Stimulated activated CD4-positive, alpha-beta T cell treated with anti-CD3 and anti-CD28 coated beads, Interleukin-2, amount 100 ng/mL, for 24 hours (primary cell): ENCODE data around the gene SMYD3.

Experiments used
- DNase-seq, 2 donors: peaks; one replicate each; pipeline ENCODE4 v3.0.0-alpha.2; 2020

The SMYD3 gene

GRCh38 chr1:246200738-246201137 lies 306.3 kb downstream of the SMYD3 start:
- DNase-seq = no peak

DNA sequence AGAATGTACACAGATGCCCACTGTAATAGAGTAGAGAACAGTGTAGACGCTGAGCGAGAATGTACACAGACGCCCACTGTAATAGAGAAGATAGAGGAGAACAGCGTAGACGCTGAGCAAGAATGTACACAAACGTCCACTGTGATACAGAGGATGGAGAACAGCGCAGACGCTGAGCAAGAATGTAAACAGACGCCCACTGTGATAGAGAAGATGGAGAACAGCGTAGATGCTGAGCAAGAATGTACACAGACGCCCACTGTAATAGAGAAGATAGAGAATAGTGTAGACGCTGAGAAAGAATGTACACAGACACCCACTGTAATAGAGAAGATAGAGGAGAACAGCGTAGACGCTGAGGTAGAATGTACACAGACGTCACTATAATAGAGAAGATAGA lies 306.9 kb downstream of the SMYD3 start:
- no peak for DNase-seq

GRCh38 chr1:246199086-246199645 lies 307.9 kb downstream of the SMYD3 start:
- no peak for DNase-seq

- no peak for DNase-seq
Observed at GRCh38 chr1:246198115-246198816, 308.8 kb downstream of the SMYD3 start.

GRCh38 chr1:246197076-246197475 lies 310.0 kb downstream of the SMYD3 start:
- DNase-seq = no peak

- DNase-seq = no peak
Observed at GRCh38 chr1:246195296-246195695, 311.8 kb downstream of the SMYD3 start.

GRCh38 chr1:246193537-246193936 lies 313.5 kb downstream of the SMYD3 start:
- no peak for DNase-seq

DNA sequence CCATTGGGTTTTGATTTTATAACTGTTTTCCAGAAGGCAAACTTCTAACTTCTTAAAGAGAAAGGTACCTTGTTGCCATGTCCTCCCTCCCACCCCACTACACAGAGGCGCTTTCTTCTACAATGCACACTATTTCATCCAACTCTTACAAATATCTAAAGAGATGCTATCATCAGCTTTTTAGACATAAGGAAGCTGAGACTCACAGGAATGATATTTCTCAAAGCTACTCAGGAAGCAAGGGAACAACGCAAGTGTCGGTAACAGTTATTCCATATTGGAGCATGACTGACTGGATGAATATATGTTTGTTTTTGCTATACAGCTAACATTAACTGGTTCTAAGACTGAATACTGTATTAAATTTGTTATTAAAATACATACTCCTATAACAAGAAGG lies 318.0 kb downstream of the SMYD3 start:
- no peak for DNase-seq

DNA sequence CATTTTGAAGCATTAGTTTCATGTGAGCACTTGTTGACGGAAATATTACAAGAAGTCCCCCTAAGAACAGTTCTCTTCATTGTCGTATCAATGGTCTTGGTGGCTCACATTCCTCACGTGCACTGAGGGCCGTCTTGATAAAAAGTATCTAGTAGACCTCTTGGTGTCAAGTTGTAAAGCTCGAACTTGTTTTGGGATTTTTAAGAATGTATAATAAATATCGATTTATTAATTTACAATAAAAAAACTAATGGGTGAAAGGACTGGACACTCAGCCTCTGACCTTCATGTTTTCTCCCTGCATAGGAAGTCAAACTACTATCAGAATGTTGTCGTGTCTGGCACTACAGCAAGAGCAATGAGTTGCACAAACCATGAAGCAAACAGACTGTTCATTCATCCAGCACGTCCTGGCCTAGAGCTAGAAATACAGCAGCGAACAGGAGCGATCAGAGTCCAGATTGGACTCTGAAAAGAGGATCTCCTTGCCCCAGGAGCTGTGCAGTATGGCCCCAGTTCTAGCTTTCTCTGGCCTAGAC lies 319.2 kb downstream of the SMYD3 start:
- DNase-seq = no peak

DNA sequence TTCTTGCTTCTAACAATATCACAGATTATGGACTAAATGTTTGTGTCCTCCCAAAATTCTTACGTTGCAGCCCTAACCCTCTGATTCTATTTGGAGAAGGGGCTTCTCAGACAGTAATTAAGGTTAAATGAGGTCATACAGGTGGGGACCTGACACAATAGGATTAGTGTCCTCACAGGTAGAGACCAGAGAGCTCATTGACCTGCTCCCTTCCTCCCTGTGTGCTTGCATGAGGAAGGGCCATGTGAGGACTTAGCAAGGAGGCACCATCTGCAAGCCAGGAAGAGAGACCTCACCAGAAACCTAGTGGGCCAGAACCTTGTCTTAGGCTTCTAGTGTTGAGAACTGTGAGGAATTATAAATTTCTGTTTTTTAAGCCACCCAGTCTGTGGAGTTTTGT lies 322.6 kb downstream of the SMYD3 start:
- DNase-seq = no peak

DNA sequence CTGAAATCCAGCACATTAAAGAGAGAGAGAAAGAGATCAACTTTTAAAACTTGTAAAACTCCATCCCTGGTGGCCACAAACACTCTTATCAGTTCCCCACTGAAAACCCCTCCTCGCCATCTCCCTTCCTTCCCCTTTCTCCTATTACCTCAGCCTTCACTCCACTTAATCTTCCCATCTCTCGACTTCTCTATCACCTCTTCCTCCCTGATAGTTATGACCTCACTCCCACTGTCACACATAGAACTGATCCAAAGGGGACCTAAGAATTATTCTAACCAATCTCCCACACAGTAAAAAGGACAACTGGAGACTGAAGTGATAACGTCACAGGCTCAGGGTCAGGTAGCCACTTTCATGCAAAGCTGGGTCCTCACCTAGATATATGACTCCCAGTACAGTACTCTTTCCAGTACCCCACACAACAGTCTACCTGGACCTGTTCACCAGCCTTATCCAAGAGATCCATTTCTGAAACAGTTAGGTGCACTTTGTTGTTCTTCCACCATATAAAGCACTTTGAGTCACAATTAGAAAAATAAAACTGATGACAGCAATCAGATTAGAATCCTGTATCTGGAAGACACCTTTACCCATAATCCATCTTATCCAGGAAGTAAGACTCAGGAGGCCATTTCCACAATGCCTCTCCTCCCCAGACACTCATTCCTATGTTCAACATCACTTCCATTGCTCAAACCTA lies 324.8 kb downstream of the SMYD3 start:
- DNase-seq = no peak

DNA sequence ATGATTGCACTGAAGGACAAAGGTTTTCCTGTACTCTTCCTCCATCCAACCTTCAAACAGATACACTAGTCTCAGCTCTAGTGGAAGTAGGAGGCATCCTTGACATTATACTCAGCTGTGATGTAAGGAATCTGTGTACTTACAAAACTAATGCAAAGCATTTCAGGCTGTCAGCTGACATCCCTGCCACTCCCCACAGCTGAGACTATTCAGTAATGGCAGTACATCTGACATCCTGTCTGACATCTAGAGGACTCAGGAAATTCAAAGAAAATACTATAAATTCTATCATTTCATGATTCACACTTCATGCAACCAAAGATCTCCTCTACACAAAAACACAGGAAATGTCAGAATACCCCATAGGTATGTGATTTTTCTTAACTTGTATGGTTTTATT lies 325.8 kb downstream of the SMYD3 start:
- DNase-seq = no peak

- DNase-seq = no peak
Observed at GRCh38 chr1:246179401-246179800, 327.7 kb downstream of the SMYD3 start.

GRCh38 chr1:246178717-246179311 lies 328.3 kb downstream of the SMYD3 start:
- DNase-seq = no peak

- DNase-seq = no peak
Observed at GRCh38 chr1:246176126-246177024, 330.7 kb downstream of the SMYD3 start.

GRCh38 chr1:246170574-246171261 lies 336.4 kb downstream of the SMYD3 start:
- no peak for DNase-seq

DNA sequence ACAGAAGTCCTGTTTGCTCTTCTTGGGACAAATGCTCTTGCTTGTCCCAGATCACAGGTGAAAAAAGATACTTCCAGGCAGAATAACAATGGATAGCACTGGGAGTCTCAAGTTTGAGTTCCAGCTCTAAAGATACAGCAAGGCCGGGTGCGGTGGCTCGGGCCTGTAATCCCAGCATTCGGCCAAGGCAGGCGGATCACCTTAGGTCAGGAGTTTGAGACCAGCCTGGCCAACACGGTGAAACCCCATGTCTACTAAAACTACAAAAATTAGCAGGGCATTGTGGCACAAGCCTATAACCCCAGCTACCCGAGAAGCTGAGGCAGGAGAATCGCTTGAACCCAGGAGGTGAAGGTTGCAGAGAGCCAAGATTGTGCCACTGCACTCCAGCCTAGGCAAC lies 337.6 kb downstream of the SMYD3 start:
- no peak for DNase-seq

- DNase-seq = no peak
Observed at GRCh38 chr1:246169019-246169418, 338.1 kb downstream of the SMYD3 start.

DNA sequence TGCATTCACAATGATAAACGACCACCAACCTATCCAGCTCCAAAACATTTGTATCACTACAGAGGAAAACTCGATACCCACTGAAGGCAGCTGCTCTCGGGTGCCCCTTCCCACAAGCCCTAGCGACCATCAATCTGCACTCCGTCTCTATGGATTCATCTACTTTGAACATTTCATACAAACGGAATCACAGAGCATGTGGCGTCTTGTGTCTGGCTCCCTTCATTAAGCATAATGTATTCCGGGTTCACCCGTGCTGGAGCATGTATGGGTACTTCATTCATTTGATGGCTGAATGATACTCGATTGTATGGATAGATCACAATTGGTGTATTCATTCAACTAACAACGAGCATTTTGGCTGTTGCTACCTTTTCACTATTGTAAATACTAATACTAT lies 340.2 kb downstream of the SMYD3 start:
- no peak for DNase-seq

GRCh38 chr1:246165826-246166709 lies 341.0 kb downstream of the SMYD3 start:
- DNase-seq = no peak

GRCh38 chr1:246164764-246165163 lies 342.3 kb downstream of the SMYD3 start:
- DNase-seq = no peak
